ENCODE measurements around the gene MBD5.
A peak's percentile ranks its signal among the peaks of the same experiment; 100 is the strongest.

MBD5 gene

DNA sequence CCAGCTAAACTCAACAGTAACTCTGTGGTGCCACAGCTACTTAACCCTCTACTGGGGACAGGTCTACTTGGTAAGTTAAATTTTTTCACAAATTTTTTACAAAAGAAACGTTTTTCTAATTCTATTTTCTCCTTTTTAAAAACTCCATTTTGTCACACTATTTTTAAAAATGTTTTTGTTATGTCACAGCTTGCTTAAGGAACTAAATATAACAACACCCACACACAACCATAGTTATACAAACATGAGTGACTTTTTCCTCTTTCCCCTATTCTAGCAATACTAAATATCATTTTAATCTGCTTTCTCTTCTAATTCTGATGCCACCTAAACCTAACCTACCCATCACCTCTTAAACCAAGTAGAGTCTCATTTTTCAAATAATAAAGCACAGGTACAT, 463.2 kb downstream of the MBD5 start:
- FAIRE-seq = no peak

DNA sequence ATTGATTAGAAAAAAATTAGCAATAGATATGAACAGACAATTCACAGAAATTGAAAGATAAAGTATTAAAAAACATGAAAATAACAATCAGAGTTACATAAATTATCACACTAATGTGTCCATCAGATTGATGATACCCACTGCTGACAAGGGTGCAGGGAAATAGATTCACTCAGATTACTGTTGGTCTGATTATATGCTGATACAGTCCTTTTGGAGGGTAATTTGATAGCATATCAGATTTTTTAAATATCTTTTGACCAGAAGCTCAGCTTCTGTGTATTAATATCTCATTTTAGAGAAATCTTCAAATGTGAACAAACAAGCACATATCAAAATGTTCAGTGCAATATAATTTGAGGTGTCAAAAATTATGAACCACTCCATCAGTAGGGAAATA, 465.8 kb downstream of the MBD5 start:
- no peak for FAIRE-seq

DNA sequence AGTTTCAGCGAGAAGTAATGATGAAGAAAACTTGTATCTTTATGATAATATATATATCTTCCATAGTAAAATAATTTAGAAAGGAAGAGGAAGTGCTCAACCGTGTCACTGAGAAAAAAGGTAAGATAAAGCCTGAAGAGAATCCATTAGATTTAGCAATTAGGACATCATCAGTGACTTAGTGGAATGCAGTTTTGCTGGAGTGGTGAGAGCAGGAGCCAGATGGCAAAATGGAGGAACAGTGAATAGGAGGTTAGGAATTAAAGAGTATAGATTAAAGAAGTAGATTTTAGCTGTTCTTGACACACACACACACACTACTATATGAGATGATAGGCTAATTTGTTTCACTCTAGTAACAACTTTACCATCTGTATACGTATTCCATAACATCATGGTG, 466.5 kb downstream of the MBD5 start:
- FAIRE-seq = no peak

GRCh38 chr2:148490840-148491439, 470.0 kb downstream of the MBD5 start:
- FAIRE-seq = no peak

GRCh38 chr2:148493822-148494563, 473.1 kb downstream of the MBD5 start:
- no peak for FAIRE-seq

DNA sequence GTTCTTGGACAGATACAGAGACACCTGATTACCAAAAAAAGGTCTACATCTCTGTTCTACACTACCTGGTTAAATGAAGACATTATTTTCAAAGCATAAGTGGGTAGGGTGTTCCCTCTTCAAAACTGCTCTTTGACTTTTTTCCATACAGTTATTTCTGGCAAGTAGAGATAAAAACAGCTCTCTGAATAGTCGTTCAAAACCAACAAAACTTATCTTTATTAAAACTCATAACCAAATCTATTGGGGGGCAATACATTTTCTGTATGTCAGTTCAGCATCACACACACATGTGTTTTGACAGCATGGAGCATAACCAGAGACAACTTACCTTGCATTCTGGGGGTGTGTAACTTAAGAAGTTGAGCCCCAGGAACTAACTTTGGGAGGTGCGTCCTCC, 474.7 kb downstream of the MBD5 start:
- FAIRE-seq = no peak

GRCh38 chr2:148501545-148501944, 480.7 kb downstream of the MBD5 start:
- no peak for FAIRE-seq

- FAIRE-seq = no peak
Observed at GRCh38 chr2:148503516-148503915, 482.6 kb downstream of the MBD5 start.

- FAIRE-seq = no peak
Observed at GRCh38 chr2:148507970-148508369, 487.1 kb downstream of the MBD5 start.

DNA sequence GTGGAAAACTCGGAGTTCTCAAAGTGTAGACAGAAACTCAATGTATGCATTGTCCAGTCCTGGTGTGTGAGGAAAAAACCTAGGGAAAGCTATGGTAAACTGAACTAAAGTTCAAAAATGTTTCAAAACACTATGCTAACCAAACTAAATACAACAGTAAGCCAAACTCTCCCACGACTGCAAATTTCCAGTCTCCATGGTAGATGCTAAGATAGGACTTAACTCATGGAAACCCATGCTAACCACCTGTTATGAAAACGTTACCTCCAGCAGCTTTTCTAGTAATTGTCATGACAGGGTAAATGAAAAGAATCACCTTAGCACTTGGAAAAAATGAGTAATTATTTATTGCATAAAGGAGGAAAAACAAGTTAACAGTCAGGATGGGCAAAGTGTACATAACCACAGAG, 488.0 kb downstream of the MBD5 start:
- no peak for FAIRE-seq

DNA sequence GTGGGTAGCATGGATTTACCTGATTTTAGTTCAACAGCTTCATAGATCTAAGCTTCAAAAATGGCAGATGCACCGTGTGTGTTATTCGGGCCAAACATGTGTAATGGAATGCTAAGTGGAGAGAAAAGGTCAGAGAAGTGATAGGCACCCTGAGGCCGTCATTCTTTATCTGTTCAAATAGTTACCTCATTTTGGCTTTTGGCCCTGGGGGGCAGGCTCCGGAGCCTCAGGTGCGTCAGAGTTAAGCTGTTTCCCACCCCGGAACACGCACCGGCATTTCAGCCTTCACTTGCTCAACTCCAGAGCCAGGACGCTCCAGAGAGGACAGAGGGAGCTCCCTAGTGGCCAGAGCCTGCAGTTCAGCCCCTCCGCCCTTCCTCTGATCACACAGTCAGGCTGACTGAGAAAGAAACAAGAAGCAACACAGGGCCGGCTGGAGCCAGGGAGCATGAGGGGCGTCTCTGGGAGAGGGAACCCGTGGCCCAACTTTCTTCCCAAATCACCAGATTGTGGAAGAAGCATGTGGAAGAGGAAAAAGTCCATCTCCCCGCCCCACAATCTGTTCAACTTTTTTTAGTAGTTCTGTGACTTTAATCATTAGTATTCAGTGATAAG, 488.5 kb downstream of the MBD5 start:
- FAIRE-seq = peak; percentile 57

DNA sequence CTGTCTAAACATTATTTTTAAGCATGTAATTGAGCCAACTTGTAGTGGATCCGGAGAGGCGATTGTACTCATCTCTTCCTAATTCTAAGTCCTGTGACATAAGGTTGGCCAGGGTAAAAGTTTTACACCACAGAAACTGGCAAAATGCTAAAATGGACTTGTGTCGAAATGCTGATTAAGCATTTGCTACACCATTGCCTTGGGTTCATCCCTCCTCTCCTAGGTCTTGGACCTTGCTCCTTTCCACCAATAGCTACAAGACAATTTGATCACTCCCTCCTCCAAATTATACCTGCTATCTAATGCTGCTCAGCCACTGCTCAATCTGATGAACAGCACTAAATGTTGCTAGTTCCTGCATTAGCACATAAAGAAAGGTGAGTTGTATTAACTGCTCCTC, 491.0 kb downstream of the MBD5 start:
- no peak for FAIRE-seq

DNA sequence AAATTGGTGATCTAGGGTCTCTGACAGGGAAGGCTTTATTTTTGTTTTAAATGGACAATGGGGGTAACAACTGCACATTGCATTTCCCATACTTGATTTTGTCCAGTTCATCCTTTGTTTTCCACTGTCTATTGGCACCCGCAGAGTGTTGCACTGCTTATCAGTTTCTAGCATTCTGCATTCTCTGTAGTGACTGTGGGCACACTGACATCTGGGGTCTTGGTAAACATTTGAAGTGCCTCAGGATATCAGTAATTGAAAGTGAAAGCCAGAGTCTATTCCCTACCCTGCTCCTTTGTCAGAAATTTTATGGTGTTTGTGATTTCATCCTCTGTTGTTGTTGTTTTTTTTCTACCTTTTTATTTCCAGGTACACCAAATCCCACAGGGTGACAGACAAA, 491.6 kb downstream of the MBD5 start:
- FAIRE-seq = no peak

GRCh38 chr2:148513427-148513826, 492.5 kb downstream of the MBD5 start:
- FAIRE-seq = no peak

- FAIRE-seq = no peak
Observed at GRCh38 chr2:148515120-148515519, 494.2 kb downstream of the MBD5 start.

DNA sequence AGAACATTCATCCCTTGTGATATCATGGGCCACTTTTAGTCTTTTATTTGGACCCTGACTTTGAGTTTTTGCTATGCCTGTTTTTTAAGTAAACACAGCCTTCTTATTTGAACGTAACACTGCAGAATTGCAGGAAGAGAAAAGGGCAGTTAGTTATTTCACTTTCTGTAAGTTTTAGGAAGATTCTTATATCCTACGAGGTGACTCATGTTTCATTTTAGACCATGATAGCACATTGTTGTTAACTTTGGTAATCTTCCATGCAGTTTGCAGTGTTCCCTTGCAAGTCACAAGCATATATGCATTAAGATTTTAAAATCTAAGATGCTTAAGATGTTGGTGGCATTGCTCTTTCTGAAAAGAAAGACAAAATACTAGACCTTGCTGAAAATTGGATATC, 495.1 kb downstream of the MBD5 start:
- no peak for FAIRE-seq

DNA sequence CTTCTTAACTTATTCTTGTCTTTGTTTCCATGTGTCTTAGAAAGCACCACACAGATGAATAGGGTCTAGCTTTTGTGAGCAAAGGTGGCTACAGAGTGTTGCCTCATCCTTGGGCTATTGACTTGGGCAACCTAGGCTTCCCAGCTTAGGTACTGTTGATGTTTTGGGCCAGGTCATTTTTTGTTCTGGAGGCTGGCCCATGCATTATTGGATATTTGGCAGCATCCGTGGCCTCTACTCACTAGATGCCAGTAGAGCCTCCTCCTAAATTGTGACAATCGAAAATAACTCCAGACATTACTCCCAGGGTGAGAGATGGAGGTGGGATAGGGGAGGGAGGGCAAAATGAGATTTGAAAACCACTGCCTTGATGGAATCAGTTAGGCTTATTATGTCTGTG, 496.4 kb downstream of the MBD5 start:
- FAIRE-seq = no peak

DNA sequence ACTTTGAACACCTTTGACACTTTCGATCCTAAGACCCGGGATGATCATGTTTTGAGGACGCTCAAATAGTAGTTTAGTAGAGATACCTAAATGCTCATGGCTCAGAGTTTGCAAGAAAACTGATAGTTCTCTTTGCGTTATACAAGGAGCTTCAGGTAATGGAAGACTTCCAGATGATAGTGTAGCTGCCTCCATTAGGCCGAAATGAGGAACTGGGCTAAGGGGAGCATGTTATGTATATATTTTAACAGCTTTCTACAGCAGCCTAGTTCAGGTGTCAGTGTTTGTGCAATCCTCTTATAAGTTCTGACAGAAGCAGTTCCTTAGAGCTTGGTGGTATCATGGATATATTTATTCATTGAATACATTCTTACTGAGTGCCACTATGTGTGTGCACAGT, 496.9 kb downstream of the MBD5 start:
- FAIRE-seq = no peak

DNA sequence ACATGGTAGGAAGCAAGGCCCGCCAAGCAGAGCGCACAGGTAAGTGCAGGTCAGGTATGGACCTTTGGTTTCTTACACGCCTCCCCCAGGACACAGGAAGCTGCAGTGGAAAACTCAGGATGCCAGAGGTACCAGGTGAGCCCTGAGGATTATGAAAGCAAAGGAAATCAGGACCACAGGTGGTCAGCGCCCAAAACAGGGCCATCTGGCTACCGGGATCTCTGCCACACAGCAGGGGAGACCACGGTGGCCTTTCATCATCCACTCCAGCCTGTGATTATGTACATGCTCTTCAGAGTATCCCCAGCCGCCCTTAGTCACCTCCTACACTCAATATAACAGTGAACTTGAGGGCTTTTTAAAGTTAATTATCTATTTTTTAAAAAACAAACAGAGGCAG, 498.1 kb downstream of the MBD5 start:
- no peak for FAIRE-seq

- FAIRE-seq = no peak
Observed at GRCh38 chr2:148521181-148521580, 500.3 kb downstream of the MBD5 start.

GRCh38 chr2:148523315-148523714, 502.4 kb downstream of the MBD5 start:
- no peak for FAIRE-seq

DNA sequence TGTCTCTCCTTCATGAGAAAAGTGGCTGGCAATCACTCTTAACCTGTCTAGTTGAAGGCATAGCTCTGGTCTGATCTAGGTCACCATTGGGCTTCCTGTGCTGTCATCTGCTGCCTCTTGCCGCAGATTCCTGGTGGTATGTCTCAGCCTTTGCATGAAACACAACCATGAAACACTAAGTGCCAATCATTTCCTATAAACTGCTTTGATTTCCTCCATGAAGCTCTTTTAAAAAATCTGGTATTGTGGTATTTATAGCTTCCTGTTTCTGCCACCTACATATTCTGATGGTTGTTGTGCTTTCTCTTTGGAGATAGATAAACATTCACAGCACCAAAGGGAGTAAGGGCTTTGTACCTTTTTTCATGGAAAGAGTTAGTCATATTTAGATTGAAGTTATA, 503.6 kb downstream of the MBD5 start:
- no peak for FAIRE-seq

DNA sequence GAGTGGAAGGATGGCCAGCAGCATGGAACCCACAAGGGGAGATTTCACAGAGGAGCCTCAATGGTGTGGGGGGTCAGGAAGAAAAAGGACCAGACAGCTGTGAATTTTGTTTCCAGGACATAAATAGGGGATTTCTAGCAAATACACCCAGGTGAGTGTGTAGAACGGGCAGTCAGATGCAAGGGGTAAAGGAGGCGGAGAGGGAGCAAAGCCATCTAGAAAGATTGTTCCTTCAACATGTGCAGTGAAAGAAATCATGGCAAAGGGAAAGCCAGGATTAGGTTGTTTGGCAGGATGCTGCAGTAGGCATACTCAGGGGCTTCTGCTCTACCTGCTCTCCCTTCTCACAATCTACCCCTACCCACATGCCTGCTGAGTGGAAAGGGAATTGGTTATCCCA, 504.2 kb downstream of the MBD5 start:
- no peak for FAIRE-seq

GRCh38 chr2:148526509-148527346, 505.8 kb downstream of the MBD5 start:
- no peak for FAIRE-seq
